Fibroblast of mammary gland (primary cell): Measurements from ENCODE around the gene ARHGEF17.
A peak's percentile ranks its signal among the peaks of the same experiment; 100 is the strongest.
"Not testable (repeated sequence)": the region's sequence is repeated elsewhere in the genome, so short reads cannot be mapped to it uniquely, and the experiment has no call there.

Experiments used
- DNase-seq: peaks from one replicate; pipeline ENCODE4 v3.0.0-alpha.2; 2010; ENCODE audit warnings: low read depth
- H3K4me3 ChIP-seq: 2 replicates; pipeline ENCODE4 v1.5.1; 2011; ENCODE audit warnings: low read depth, mild to moderate bottlenecking, low read length, moderate library complexity; ENCODE audit not compliant: control insufficient read depth
- CTCF ChIP-seq: conservative IDR thresholded peaks from 2 replicates; pipeline ENCODE4 v1.5.1; 2011; ENCODE audit warnings: low read depth, low read length, inconsistent platforms; ENCODE audit not compliant: control insufficient read depth, insufficient read depth

The ARHGEF17 gene

GRCh38 chr11:73269459-73270015 lies 38.5 kb upstream of the ARHGEF17 start:
- TF ChIP-seq CTCF, result no peak
- no peak overlapping the region for H3K4me3 ChIP-seq
- no peak for DNase-seq

GRCh38 chr11:73270016-73270854 lies 37.8 kb upstream of the ARHGEF17 start:
- no peak overlapping the region for H3K4me3 ChIP-seq
- TF ChIP-seq CTCF, result no peak
- no peak for DNase-seq

- no peak for TF ChIP-seq CTCF
- no peak overlapping the region for H3K4me3 ChIP-seq
- no peak for DNase-seq
Measured at GRCh38 chr11:73270855-73271477, 37.1 kb upstream of the ARHGEF17 start.

GRCh38 chr11:73271478-73271865 lies 36.6 kb upstream of the ARHGEF17 start:
- DNase-seq, H3K4me3 ChIP-seq: not testable (repeated sequence)

GRCh38 chr11:73271936-73272679 lies 36.0 kb upstream of the ARHGEF17 start, which contains the start of gene P2RY6:
P2RY6 (plus strand) TSS chr11:73272338; CDS start chr11:73296519, 24,181 bp downstream.
- H3K4me3 ChIP-seq, result no peak within 1 kb of the TSS
- DNase-seq, result peak; percentile 37
- TF ChIP-seq CTCF, result no peak

- TF ChIP-seq CTCF, result no peak
- DNase-seq, result no peak
- H3K4me3 ChIP-seq, result no peak overlapping the region
Measured at GRCh38 chr11:73272680-73273038, 35.4 kb upstream of the ARHGEF17 start.
